B cell (primary cell): ENCODE results near the gene EXOC4. TPM values are rescaled to one million over a fixed set of nuclear protein-coding genes. Genes with fewer than 3 reads are reported as not detected.

Experiments used
- ATAC-seq: fragments of 200-7000 bp; cut with Tn5 transposase; one replicate; pipeline ENCODE4 v1.10.0; 2021; ENCODE audit warnings: low read depth, mild to moderate bottlenecking, moderate number of reproducible peaks, moderate library complexity
- CTCF ChIA-PET: fragments of 350-600 bp; sonication (Branson Sonifier 250); formaldehyde crosslinking; loops from one replicate; lab custom pipeline; 2021; ENCODE audit warnings: antibody characterized with exemption, inconsistent platforms; lab: Charles Lee
- POLR2A ChIA-PET: fragments of 350-600 bp; sonication (Branson Sonifier 250); formaldehyde crosslinking; loops from one replicate; lab custom pipeline; 2021; ENCODE audit warnings: antibody characterized with exemption; lab: Charles Lee
- DNase-seq: peaks from one replicate; pipeline ENCODE4 v3.0.0; 2013
- H2AFZ ChIP-seq: 2 replicates; pipeline ENCODE4 v1.6.1; 2012; ENCODE audit warnings: mild to moderate bottlenecking, low read depth, low read length; ENCODE audit not compliant: insufficient read depth, poor library complexity, severe bottlenecking
- H3K27ac ChIP-seq, 2 donors: 1 replicate in 1 of 2; 2 replicates in 1 of 2; pipeline ENCODE4 v1.5.1; 2012 to 2013; ENCODE audit warnings: low read length in 2 of 2, mild to moderate bottlenecking in 2 of 2, moderate library complexity in 1 of 2
- H3K27me3 ChIP-seq, 4 experiments: fragments of 200-600 bp in 1 of 4; sonication (generic) in 1 of 4; replicated peaks in 1 of 4; 1 replicate in 2 of 4; 2 replicates in 2 of 4; pipeline versions ENCODE4 v1.6.1 to v1.7.0; 2013 to 2016; ENCODE audit warnings: low read length in 3 of 4, mild to moderate bottlenecking in 2 of 4, mixed read lengths in 1 of 4, moderate library complexity in 1 of 4; ENCODE audit not compliant: insufficient read depth in 4 of 4, control insufficient read depth in 3 of 4; ENCODE audit errors: control extremely low read depth in 1 of 4
- H3K36me3 ChIP-seq, 2 experiments: replicated peaks in 1 of 2; 1 replicate in 1 of 2; 2 replicates in 1 of 2; pipeline versions ENCODE4 v1.6.1 to v1.7.1; 2013; ENCODE audit warnings: low read length in 1 of 2; ENCODE audit not compliant: insufficient read depth in 2 of 2, control insufficient read depth in 1 of 2; ENCODE audit errors: control extremely low read depth in 1 of 2, extremely low read depth in 1 of 2
- H3K4me1 ChIP-seq, 2 donors: fragments of 200-600 bp in 1 of 2; sonication (generic) in 1 of 2; 1 replicate in 1 of 2; 2 replicates in 1 of 2; pipeline versions ENCODE4 v1.5.1 to v1.6.1; 2013 to 2017; ENCODE audit warnings: low read length in 2 of 2; ENCODE audit not compliant: control insufficient read depth in 2 of 2, insufficient read depth in 2 of 2
- H3K4me2 ChIP-seq: replicated peaks from 2 replicates; pipeline ENCODE3; 2012; ENCODE audit warnings: mild to moderate bottlenecking, low read depth, low read length; ENCODE audit not compliant: poor library complexity, severe bottlenecking
- H3K4me3 ChIP-seq, 5 experiments: fragments of 200-600 bp in 1 of 5; sonication (generic) in 1 of 5; 1 replicate in 3 of 5; 2 replicates in 2 of 5; pipeline versions ENCODE4 v1.5.1 to v1.7.0; 2011 to 2016; ENCODE audit warnings: low read length in 4 of 5, mild to moderate bottlenecking in 4 of 5, low read depth in 2 of 5, control low read depth in 1 of 5, moderate library complexity in 1 of 5; ENCODE audit not compliant: insufficient read depth in 1 of 5; ENCODE audit errors: control extremely low read depth in 1 of 5, extremely low read depth in 1 of 5
- H3K79me2 ChIP-seq: fragments of 200-600 bp; sonication (generic); one replicate; pipeline ENCODE4 v1.6.0; 2016; ENCODE audit warnings: low read length; ENCODE audit not compliant: control insufficient read depth, insufficient read depth
- H3K9ac ChIP-seq: fragments of 200-600 bp; sonication (generic); 2 replicates; pipeline ENCODE4 v1.6.1; 2017; ENCODE audit warnings: mild to moderate bottlenecking, low read length, moderate library complexity
- H3K9me3 ChIP-seq, 3 donors: one replicate each; pipeline versions ENCODE4 v1.6.1 to v1.7.1; 2013; ENCODE audit warnings: low read length in 2 of 3; ENCODE audit not compliant: control insufficient read depth in 2 of 3, insufficient read depth in 1 of 3; ENCODE audit errors: control extremely low read depth in 1 of 3
- H4K20me1 ChIP-seq: 2 replicates; pipeline ENCODE4 v1.6.0; 2012; ENCODE audit warnings: mild to moderate bottlenecking, low read length; ENCODE audit not compliant: insufficient read depth, control insufficient read depth, poor library complexity, severe bottlenecking
- H3K27ac Mint-ChIP-seq: one replicate; pipeline ENCODE4 v1.8.0; 2021; ENCODE audit warnings: mixed read lengths
- H3K27me3 Mint-ChIP-seq: one replicate; pipeline ENCODE4 v1.8.0; 2021; ENCODE audit warnings: mixed read lengths
- H3K4me1 Mint-ChIP-seq: one replicate; pipeline ENCODE4 v1.8.0; 2021; ENCODE audit warnings: mixed read lengths
- H3K4me3 Mint-ChIP-seq: one replicate; pipeline ENCODE4 v1.8.0; 2021; ENCODE audit warnings: mixed read lengths
- H3K9me3 Mint-ChIP-seq: one replicate; pipeline ENCODE4 v1.8.0; 2022; ENCODE audit warnings: mixed read lengths; ENCODE audit not compliant: insufficient read depth
- EZH2 ChIP-seq: IDR thresholded peaks from 2 replicates; pipeline ENCODE4 v1.6.1; 2012; ENCODE audit warnings: borderline replicate concordance, low read depth, mild to moderate bottlenecking, moderate library complexity, low read length; ENCODE audit not compliant: insufficient read depth, poor library complexity, severe bottlenecking
- WGBS: methylation state at CpG from one replicate; pipeline ENCODE4 v1.1.5; 2013; ENCODE audit warnings: missing lambda C conversion rate; ENCODE audit not compliant: insufficient coverage; 5-methylcytosine and 5-hydroxymethylcytosine counted together
- intact Hi-C: fragments of 100-400 bp; cut with micrococcal nuclease; formaldehyde crosslinking; loops from one replicate; pipeline ENCODE4 v1.10.0; 2022
- polyA plus RNA-seq: library from polyadenylated mRNA; depleted of rRNA; stranded (reverse); fragments of >200 nt; gene quantifications from 2 replicates; pipeline ENCODE4 v1.2.3, GENCODE V29; 2012
- total RNA-seq, 2 donors: library from RNA; stranded (reverse); fragments of 120-200 nt in 1 of 2; gene quantifications; 1 replicate in 1 of 2; 2 replicates in 1 of 2; pipeline versions ENCODE4 v1.2.3 to v1.2.4, GENCODE V29; 2013 to 2022
- TF ChIP-seq, protein P1 (sequence below): fragments of 200-600 bp; IDR thresholded peaks from one replicate; pipeline ENCODE4 v1.8.0; 2022; ENCODE audit warnings: antibody characterized with exemption, mild to moderate bottlenecking

EXOC4 gene
- total and polyA plus RNA-seq, 2 donors (not counting 1 experiment from before 2014, with no cell fraction given), result 16.7 to 135 TPM

DNA sequence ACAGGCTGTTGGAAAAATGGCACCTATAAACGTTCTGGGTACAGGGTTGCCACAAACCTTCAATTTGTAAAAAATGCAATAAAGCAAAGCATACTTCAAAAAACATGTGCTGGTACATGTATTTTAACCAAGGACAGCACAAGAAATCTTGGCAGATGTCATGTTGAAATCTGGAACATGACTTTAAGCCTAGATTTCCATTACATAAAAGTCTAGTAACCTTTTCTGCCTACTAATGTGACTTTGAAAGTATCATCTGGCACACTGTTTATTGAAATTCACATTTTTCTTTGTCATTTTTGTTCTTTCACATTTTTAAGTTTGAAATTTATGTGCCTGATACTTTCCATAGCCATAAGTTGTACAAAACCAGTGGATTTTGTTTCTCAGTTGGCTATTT lies 296.8 kb downstream of the EXOC4 start:
- Histone ChIP-seq H3K9ac (no peak overlapping the region), H3K9me3 (no peaks in the 10 kb centered on the region), H2AFZ (no peak overlapping the region), H3K4me2 (no peak overlapping the region), H3K27ac (no peak overlapping the region), H3K36me3 (no peaks in the 10 kb centered on the region), H4K20me1 (no peaks in the 10 kb centered on the region), H3K27me3 (no peaks in the 10 kb centered on the region), H3K4me1 (no peaks in the 10 kb centered on the region), H3K79me2 (no peaks in the 10 kb centered on the region), H3K4me3 (no peak overlapping the region)
- Mint-ChIP-seq H3K4me3 (no peak overlapping the region), H3K9me3 (no peaks in the 10 kb centered on the region), H3K27me3 (no peaks in the 10 kb centered on the region), H3K27ac (no peak overlapping the region), H3K4me1 (no peaks in the 10 kb centered on the region)
- ATAC-seq (no peak), DNase-seq (no peak)
- no CpG with 5 or more reads among the region's 1 CpG for WGBS
- TF ChIP-seq, protein P1, sequence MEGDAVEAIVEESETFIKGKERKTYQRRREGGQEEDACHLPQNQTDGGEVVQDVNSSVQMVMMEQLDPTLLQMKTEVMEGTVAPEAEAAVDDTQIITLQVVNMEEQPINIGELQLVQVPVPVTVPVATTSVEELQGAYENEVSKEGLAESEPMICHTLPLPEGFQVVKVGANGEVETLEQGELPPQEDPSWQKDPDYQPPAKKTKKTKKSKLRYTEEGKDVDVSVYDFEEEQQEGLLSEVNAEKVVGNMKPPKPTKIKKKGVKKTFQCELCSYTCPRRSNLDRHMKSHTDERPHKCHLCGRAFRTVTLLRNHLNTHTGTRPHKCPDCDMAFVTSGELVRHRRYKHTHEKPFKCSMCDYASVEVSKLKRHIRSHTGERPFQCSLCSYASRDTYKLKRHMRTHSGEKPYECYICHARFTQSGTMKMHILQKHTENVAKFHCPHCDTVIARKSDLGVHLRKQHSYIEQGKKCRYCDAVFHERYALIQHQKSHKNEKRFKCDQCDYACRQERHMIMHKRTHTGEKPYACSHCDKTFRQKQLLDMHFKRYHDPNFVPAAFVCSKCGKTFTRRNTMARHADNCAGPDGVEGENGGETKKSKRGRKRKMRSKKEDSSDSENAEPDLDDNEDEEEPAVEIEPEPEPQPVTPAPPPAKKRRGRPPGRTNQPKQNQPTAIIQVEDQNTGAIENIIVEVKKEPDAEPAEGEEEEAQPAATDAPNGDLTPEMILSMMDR, result no peak
- no peak for TF ChIP-seq EZH2
- intact Hi-C loops, result no loop called here
- CTCF ChIA-PET, result no interaction called here
- POLR2A ChIA-PET, result no interaction called here

DNA sequence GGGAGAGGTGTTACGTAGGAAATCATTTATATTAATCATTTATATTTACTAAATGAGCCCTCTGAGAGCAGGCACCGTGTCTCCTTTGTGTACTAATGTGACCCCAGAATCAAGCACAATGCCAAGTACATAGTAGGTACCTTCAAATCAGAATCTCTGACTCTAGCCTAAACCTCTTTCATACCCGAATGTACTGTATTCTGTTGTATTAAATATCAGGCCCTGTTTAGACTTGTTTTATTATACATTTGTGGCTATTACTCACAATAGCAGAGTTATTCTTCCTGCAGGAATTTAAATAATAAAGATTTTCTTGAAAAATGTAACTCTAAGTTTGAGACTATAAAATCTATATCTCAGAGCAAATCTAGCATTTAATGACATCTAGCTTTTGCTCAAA lies 297.3 kb downstream of the EXOC4 start:
- no peaks in the 10 kb centered on the region for H3K79me2 ChIP-seq
- ChIA-PET CTCF (no interaction called here), POLR2A (no interaction called here)
- H3K27me3 ChIP-seq, result no peaks in the 10 kb centered on the region
- Mint-ChIP-seq H3K4me1 (no peaks in the 10 kb centered on the region), H3K9me3 (no peaks in the 10 kb centered on the region), H3K27me3 (no peaks in the 10 kb centered on the region), H3K27ac (no peak overlapping the region), H3K4me3 (no peak overlapping the region)
- no CpG with 5 or more reads among the region's 3 CpGs for whole genome bisulfite sequencing
- H3K4me1 ChIP-seq, result no peaks in the 10 kb centered on the region
- no peaks in the 10 kb centered on the region for H3K36me3 ChIP-seq
- no peak overlapping the region for H3K9ac ChIP-seq
- intact Hi-C loops, result no loop called here
- no peak overlapping the region for H3K4me2 ChIP-seq
- ATAC-seq (no peak), DNase-seq (no peak)
- no peaks in the 10 kb centered on the region for H3K9me3 ChIP-seq
- TF ChIP-seq, protein P1, result no peak
- TF ChIP-seq EZH2, result no peak
- H3K4me3 ChIP-seq, result no peak overlapping the region
- H3K27ac ChIP-seq, result no peak overlapping the region
- H2AFZ ChIP-seq, result no peak overlapping the region
- H4K20me1 ChIP-seq, result no peaks in the 10 kb centered on the region
